Peyer's patch (tissue), 4 donors: ENCODE results near the gene PTPRB.

ENCODE experiments used
- CTCF ChIP-seq, 6 experiments: fragments of 450-650 bp in 4 of 6; fragments of 200-600 bp in 2 of 6; sonication (generic) in 1 of 6; IDR thresholded peaks; one replicate each; pipeline ENCODE4 v1.5.1; 2017 to 2019; ENCODE audit warnings: antibody characterized with exemption in 6 of 6, mild to moderate bottlenecking in 3 of 6, moderate library complexity in 1 of 6
- POLR2A ChIP-seq, 2 donors: fragments of 450-650 bp; IDR thresholded peaks; one replicate each; pipeline ENCODE4 v1.5.1; 2017; ENCODE audit warnings: antibody characterized with exemption in 2 of 2, mild to moderate bottlenecking in 2 of 2, moderate library complexity in 2 of 2

GRCh38 chr12:70683976-70684375 lies 46.7 kb upstream of the PTPRB start:
- TF ChIP-seq CTCF (IDR thresholded peaks at IDR 0.05) (no peak), POLR2A (IDR thresholded peaks at IDR 0.05) (no peak)
